AG10803 (cell line): ENCODE results near the gene AIFM1.

Experiments used
- DNase-seq: peaks from one replicate; pipeline ENCODE4 v3.0.0; 2010; ENCODE audit warnings: low read depth
- H3K4me3 ChIP-seq: 2 replicates; pipeline ENCODE4 v1.5.1; 2011; ENCODE audit warnings: mild to moderate bottlenecking, low read length, control low read depth
- TF ChIP-seq, protein P1 (sequence below): conservative IDR thresholded peaks from 2 replicates; pipeline ENCODE4 v1.5.1; 2011; ENCODE audit warnings: mild to moderate bottlenecking, low read length, control low read depth, inconsistent platforms

The AIFM1 gene

DNA sequence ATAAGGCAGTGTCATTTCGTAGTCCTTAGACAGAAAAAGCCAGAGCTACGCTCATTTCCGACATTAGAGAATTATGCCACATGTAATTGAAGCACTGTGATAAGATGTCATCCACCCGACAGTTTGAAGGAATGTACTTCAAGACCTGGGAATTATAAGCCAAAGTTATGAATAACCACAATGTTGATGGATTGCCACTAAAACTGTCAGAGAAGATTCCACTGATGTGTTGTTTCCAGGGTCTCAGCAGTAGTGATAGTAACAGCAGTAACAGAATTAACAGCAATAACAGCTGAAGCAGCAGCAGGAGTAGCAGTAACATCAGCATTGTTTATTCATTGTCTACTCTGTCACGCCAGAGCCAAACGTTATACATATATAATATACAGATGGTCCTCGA lies 30.8 kb upstream of the AIFM1 start:
- H3K4me3 ChIP-seq = no peak overlapping the region
- TF ChIP-seq, protein P1, sequence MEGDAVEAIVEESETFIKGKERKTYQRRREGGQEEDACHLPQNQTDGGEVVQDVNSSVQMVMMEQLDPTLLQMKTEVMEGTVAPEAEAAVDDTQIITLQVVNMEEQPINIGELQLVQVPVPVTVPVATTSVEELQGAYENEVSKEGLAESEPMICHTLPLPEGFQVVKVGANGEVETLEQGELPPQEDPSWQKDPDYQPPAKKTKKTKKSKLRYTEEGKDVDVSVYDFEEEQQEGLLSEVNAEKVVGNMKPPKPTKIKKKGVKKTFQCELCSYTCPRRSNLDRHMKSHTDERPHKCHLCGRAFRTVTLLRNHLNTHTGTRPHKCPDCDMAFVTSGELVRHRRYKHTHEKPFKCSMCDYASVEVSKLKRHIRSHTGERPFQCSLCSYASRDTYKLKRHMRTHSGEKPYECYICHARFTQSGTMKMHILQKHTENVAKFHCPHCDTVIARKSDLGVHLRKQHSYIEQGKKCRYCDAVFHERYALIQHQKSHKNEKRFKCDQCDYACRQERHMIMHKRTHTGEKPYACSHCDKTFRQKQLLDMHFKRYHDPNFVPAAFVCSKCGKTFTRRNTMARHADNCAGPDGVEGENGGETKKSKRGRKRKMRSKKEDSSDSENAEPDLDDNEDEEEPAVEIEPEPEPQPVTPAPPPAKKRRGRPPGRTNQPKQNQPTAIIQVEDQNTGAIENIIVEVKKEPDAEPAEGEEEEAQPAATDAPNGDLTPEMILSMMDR = no peak
- DNase-seq = peak; percentile 65

DNA sequence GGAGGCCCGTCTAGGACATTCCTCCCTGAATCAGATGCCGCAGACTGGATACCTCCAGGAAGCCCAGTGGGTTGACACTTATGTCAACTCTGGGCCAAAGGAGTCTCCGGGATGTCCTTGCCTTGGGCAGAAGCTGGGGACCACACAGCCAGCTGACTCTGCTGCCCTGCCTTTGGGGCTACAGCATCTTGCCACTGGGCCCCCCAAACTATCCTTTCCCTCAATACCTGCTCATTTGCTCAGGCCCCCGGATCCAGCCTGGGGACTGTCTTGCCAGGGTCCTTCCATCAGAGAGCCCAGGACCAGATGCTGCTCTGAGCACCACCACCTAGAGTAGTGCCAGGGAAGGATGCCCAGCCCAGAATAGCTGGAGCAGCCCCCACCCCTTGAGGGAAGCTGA lies 25.2 kb upstream of the AIFM1 start:
- TF ChIP-seq, protein P1 = no peak
- DNase-seq = no peak
- H3K4me3 ChIP-seq = no peak overlapping the region

DNA sequence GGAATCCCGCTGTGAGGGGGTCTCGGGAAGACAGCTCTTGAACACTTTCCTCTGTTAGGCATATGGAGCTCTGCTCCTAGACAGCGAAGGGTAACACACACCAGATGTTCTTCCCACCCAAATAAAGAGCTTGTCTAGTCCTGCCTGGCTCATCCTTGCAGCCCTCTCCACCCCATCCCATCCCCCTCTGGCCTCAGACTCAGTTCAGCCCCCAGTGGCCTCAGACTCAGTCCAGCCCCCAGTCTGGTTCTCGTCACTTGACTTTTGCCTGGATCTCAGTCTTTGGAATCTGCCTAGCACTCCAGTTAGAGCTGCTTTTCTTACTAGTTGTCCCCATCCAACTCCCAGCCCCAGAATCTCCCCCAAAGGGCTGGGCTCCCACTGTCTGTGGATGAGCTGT lies 21.0 kb upstream of the AIFM1 start:
- DNase-seq = no peak
- TF ChIP-seq, protein P1 = no peak
- H3K4me3 ChIP-seq = no peak overlapping the region

DNA sequence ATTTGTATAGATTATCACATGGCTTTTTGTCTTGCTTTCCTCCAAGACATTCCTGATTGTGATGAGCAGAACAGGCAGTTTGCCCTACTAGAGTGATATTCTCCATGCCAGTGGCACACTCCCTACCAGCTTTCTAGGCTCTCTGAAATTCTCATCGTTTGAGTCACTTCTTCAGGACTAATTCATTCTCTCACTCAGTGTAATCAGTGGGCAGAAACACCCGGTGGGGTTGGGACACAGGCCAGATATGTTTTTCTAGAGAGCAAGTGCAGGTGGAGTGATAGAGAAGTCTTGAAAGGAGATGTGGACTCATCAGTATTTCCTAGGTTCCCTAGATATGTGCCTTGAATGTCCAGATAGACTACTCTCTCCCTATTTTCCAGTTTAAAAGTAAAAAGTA lies 19.2 kb upstream of the AIFM1 start:
- TF ChIP-seq, protein P1 = no peak
- H3K4me3 ChIP-seq = no peak overlapping the region
- DNase-seq = no peak

DNA sequence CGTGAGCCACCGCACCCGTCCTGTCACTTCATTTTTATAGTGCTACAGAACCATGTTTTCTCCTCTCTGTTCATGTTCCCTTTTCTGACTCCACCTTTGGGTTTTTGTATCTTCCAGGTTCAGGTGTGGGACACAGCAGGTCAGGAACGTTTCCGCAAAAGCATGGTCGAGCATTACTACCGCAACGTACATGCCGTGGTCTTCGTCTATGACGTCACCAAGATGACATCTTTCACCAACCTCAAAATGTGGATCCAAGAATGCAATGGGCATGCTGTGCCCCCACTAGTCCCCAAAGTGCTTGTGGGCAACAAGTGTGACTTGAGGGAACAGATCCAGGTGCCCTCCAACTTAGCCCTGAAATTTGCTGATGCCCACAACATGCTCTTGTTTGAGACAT lies 18.5 kb upstream of the AIFM1 start:
- TF ChIP-seq, protein P1 = no peak
- DNase-seq = no peak
- no peak overlapping the region for H3K4me3 ChIP-seq

DNA sequence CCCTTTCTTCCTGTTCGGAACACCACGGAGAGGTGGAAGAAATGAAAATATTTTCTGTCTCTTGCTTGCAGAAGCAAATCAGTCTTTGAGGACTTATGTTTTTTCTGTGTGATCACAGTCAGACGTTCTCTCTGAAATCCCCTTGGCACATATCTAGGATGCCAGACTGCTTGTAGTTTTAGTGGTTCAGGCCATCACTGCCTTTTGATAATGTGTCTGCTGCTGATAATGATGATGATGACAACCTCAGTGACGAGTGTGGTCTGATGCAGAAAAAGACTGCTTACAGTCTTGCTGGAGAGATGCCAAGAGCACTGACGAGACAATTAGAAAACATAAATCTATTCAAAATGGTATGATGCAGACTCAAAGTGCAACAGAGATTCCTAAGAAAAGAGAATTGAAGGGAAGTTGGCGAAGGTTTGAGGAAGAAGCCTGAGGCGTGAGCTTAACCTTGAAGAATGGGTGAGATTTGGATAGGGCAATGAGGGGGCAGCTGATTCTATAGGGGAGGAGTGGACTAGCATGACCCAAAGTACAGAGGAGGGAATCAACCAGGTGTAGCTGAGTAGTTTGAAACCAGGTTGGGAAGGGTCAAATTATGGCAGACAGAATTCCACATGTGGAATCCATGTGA lies 14.1 kb upstream of the AIFM1 start:
- no peak for DNase-seq
- TF ChIP-seq, protein P1 = no peak
- H3K4me3 ChIP-seq = no peak overlapping the region

DNA sequence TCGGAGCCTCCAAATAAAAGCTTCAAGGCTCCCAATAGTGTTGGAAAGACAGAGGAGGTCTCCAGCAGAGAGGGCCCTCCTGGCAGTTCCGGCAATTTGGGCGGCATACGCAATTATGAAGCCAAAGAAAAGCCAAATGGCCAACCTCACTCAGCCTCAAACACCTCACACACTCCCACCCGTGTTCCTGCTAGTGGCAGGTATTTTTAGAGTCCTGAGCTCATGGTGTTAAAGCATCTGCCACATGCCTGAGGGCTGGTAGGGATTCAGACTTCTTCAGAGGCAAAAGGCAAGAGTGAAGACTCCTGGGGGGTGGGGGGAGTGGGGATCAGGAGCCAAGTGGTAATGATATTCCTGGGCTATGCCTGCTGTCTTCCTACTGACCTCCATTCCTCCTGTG lies 13.5 kb upstream of the AIFM1 start:
- no peak overlapping the region for H3K4me3 ChIP-seq
- DNase-seq = no peak
- TF ChIP-seq, protein P1 = no peak
